SK-MEL-5 (cell line): ENCODE data around the gene IL4R. TPM values are rescaled to one million over a fixed set of nuclear protein-coding genes. Genes with fewer than 3 reads are reported as not detected.
"Not testable (repeated sequence)": the region's sequence is repeated elsewhere in the genome, so short reads cannot be mapped to it uniquely, and the experiment has no call there.

ENCODE experiments used
- DNase-seq: peaks from one replicate; pipeline ENCODE4 v3.0.0-alpha.2; 2016; ENCODE audit warnings: low read depth, low spot score
- in situ Hi-C: cut with HindIII; loops from 2 replicates; pipeline ENCODE4 v1.10.0; 2016; ENCODE audit warnings: low sequenced_read_pairs, high pct_unique_total_duplicates, low pct_unique_long_range_greater_than_20kb
- total RNA-seq: library from RNA; depleted of rRNA; stranded (reverse); fragments of >200 nt; shearing (Covaris generic); gene quantifications from 2 replicates; pipeline ENCODE4 v1.2.3, GENCODE V29; 2014

The IL4R gene
- total RNA-seq, 1 experiment from 2014 or later = 5.6 TPM

GRCh38 chr16:27379919-27380318 is 66.1 kb downstream of the IL4R start:
- no peak for DNase-seq
- in situ Hi-C loops = no loop called here

GRCh38 chr16:27381236-27381635 is 67.5 kb downstream of the IL4R start:
- in situ Hi-C loops = no loop called here
- no peak for DNase-seq

- in situ Hi-C loops = no loop called here
Measured at GRCh38 chr16:27381974-27382855, 68.4 kb downstream of the IL4R start.

GRCh38 chr16:27383556-27384243 is 69.9 kb downstream of the IL4R start:
- in situ Hi-C loops = no loop called here
- DNase-seq = no peak

More at GRCh38 chr16:27381974-27382855, 68.4 kb downstream of the IL4R start:
- no peak for DNase-seq

- DNase-seq = no peak
- in situ Hi-C loops = no loop called here
Measured at GRCh38 chr16:27384425-27384824, 70.7 kb downstream of the IL4R start.

GRCh38 chr16:27385398-27385797 is 71.6 kb downstream of the IL4R start:
- in situ Hi-C loops = no loop called here

GRCh38 chr16:27386674-27387073 is 72.9 kb downstream of the IL4R start:
- in situ Hi-C loops = no loop called here
- DNase-seq = no peak

More at GRCh38 chr16:27385398-27385797, 71.6 kb downstream of the IL4R start:
- no peak for DNase-seq

- in situ Hi-C loops = no loop called here
- DNase-seq = no peak
Measured at GRCh38 chr16:27387724-27388123, 74.0 kb downstream of the IL4R start.

GRCh38 chr16:27389272-27389961 is 75.6 kb downstream of the IL4R start:
- DNase-seq = no peak
- in situ Hi-C loops = no loop called here

- in situ Hi-C loops = no loop called here
- no peak for DNase-seq
Measured at GRCh38 chr16:27390151-27390550, 76.4 kb downstream of the IL4R start.

- DNase-seq = no peak
- in situ Hi-C loops = no loop called here
Measured at GRCh38 chr16:27392671-27393070, 78.9 kb downstream of the IL4R start.

GRCh38 chr16:27394516-27394915 is 80.7 kb downstream of the IL4R start:
- in situ Hi-C loops = no loop called here
- DNase-seq = no peak

GRCh38 chr16:27398341-27398893 is 84.6 kb downstream of the IL4R start:
- in situ Hi-C loops, DNase-seq: not testable (repeated sequence)

- in situ Hi-C loops = no loop called here
- no peak for DNase-seq
Measured at GRCh38 chr16:27398894-27399853, 85.4 kb downstream of the IL4R start.

- no peak for DNase-seq
- in situ Hi-C loops = no loop called here
Measured at GRCh38 chr16:27399969-27400368, 86.2 kb downstream of the IL4R start.

GRCh38 chr16:27400751-27401620 is 87.2 kb downstream of the IL4R start:
- in situ Hi-C loops = no loop called here
- DNase-seq = no peak
